Epithelial cell of proximal tubule (primary cell): ENCODE results near the gene ACIN1. TPM values are rescaled to one million over a fixed set of nuclear protein-coding genes. Genes with fewer than 3 reads are reported as not detected.

Source experiments
- DNase-seq: peaks from one replicate; pipeline ENCODE4 v3.0.0-alpha.2; 2011; ENCODE audit warnings: low read depth
- H3K4me3 ChIP-seq: 2 replicates; pipeline ENCODE4 v1.5.1; 2011; ENCODE audit warnings: low read depth, mild to moderate bottlenecking, low read length
- total RNA-seq: library from RNA; depleted of rRNA; stranded (reverse); fragments of >200 nt; gene quantifications from 2 replicates; pipeline ENCODE4 v1.2.3, GENCODE V29; 2015
- TF ChIP-seq, protein P1 (sequence below): conservative IDR thresholded peaks from 2 replicates; pipeline ENCODE4 v1.5.1; 2012; ENCODE audit warnings: low read depth, mild to moderate bottlenecking, low read length

The ACIN1 gene
- total RNA-seq, 1 donor from 2014 or later, result 84.1 TPM

DNA sequence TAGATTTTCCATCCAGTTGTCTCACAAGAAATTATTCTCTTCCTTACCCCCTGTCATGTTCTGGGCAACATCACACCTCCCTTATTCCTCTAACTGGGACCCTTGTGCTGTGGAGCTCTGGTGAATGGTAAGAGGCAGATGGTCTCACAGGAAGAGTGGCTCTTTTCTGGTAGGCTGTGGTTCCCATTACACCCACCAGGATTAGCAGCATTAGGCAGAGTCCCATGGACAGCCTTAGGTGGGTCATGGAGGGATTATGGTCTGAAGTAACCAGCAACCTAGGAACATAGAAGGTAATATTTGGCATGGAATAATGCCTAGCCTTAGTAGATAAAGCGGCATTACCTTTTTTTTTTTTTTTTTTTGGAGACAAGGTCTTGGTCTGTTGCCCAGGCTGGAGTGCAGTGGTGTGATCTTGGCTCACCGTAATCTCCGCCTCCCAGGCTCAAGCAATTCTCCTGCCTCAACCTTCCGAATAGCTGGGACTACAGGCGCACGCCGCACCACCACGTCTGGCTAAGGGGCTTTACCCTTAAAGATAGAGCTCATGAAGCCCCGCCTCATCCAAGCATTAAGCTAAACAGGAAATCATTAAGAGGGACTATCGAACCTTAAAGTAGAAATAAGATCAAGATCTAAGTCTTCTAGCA, 4.4 kb upstream of the ACIN1 start:
- no peak overlapping the region for H3K4me3 ChIP-seq
- TF ChIP-seq, protein P1, sequence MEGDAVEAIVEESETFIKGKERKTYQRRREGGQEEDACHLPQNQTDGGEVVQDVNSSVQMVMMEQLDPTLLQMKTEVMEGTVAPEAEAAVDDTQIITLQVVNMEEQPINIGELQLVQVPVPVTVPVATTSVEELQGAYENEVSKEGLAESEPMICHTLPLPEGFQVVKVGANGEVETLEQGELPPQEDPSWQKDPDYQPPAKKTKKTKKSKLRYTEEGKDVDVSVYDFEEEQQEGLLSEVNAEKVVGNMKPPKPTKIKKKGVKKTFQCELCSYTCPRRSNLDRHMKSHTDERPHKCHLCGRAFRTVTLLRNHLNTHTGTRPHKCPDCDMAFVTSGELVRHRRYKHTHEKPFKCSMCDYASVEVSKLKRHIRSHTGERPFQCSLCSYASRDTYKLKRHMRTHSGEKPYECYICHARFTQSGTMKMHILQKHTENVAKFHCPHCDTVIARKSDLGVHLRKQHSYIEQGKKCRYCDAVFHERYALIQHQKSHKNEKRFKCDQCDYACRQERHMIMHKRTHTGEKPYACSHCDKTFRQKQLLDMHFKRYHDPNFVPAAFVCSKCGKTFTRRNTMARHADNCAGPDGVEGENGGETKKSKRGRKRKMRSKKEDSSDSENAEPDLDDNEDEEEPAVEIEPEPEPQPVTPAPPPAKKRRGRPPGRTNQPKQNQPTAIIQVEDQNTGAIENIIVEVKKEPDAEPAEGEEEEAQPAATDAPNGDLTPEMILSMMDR, result no peak
- no peak for DNase-seq

DNA sequence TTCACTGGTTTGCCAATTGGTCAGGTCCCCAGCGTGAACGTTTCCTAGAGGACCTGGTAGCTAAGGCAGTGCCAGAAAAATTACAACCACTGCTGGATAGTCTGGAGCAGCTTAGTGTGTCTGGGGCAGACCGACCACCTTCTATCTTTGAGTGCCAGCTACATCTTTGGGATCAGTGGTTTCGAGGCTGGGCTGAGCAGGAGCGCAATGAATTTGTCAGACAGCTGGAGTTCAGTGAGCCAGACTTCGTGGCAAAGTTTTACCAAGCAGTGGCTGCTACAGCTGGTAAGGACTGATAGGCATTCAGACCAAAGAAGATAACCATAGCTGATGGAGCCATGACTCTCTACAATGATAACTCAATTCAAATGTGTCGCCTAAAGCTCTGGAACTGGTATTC, 2.9 kb upstream of the ACIN1 start:
- TF ChIP-seq, protein P1, result no peak
- no peak for DNase-seq
- no peak overlapping the region for H3K4me3 ChIP-seq

DNA sequence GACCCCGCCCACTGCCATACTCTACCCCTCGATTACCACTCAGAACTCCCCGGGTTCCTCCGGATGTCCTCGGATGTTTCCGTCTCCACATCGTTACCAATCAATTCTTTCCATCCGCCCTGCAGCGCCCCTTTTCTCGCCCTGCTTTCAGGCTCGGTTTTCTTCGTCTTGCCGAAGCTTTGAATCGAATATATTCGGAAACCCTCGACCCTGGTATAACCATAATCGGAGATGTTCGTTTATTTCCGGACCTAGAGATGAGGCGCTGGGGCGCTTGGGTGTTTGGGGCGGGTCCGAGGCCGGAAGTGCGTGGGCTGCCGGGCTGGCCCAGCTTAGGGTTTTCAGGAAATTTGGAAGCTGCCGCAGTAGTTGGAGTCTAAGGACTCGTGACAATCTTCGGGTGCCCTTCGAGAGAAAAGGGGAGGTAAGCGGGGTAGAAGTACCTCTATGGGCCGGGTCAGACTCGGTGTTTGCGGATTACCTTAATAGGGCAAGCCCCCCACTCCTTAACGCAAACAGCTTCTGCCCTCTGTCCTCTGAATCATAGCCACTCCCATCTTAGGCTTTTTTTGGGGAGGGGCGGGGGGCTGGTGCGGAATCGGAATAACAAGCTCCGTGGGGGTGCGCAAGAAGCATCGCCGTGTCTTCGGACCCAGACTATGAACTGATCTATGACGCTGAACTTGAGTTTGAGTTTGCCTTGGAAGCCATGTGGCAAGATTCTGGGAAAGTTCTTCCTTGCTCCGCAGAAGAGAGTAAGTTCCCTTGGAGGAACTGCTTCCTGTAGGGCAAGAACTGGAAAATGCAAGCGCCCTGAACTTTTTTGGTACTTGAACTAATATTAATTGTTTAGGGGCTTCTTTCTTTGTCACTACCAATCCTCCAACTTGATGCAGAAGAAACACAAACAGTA, 516 bp upstream of the ACIN1 start, which contains the start of gene C14orf119:
C14orf119 (plus strand) TSS at position 310 of the 913 bp plus-strand sequence. CDS start 2,154 bp downstream, outside the sequence.
- TF ChIP-seq, protein P1, result no peak
- peak; percentile 98 for DNase-seq
- peak within 1 kb of the TSS; percentile 74 for H3K4me3 ChIP-seq

DNA sequence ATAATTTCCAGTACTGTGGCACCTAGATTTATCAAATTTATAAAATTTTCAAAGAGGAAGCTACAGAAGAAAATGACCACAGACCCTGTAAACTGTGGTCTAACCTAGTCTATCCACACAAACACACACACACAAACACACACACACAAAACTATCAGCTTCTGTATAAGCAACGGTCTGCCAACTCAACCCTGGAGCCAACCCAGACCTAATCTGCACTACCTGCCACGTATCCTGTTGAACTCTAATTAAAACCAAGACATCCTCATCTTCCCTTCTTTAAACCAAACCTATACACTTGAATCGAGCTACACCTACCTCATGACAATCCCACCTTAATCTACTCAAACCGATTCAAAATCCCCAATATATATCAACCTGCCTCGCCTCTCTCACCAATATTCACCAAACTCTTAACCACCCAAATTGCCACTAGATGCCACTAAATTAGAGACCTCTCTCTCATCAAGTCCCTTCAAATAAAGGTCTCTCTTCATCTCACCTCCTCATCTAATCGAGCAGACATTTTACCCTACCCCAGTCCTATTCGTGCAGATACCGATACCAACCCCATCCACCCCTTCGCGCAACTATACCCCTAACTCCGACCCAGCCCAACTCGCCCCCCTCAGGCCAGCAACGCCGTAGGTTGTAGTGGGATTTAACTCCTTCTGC, 808 bp downstream of the ACIN1 start:
- TF ChIP-seq, protein P1, result peak; percentile 20
- no peak for DNase-seq
- peak overlapping the region; percentile 74 for H3K4me3 ChIP-seq

DNA sequence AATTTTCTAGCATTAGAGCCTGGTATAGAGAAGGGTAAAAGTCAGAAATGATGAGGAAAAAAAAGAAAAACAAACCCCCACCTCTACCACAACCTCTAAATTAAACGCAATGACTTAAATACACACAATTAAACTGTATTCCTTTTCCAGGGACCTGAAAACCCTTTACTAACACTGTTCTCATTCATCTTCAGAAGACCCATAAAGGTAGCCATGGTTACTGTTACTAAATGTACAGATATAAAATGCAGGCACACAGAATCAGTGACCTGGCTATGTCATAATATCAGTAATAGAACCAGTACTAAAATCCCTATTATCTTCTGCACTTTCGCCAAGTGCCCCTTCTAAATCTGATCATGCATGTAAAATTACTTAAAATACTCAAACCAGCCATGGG, 1.4 kb downstream of the ACIN1 start:
- DNase-seq, result no peak
- TF ChIP-seq, protein P1, result no peak
- H3K4me3 ChIP-seq, result peak overlapping the region; percentile 74

DNA sequence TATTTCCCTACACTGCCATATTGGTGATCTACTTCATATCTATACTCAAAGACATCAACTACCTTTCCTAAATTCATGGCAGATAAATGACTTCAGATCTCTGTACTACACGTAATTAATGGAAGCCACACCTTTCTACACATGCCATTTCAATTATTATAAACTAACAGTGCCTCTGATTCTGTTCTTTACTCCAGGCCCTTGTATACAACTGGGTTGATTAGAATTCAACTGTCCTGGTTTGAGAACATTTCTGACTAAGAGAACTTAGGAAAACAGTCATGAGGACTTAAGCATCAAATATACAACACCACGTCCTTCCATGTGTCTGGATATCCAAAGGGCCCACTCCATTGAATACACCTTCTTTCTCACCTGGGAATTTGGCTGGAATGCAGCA, 1.8 kb downstream of the ACIN1 start:
- TF ChIP-seq, protein P1, result no peak
- DNase-seq, result no peak
- H3K4me3 ChIP-seq, result peak overlapping the region; percentile 74
